ENCODE results near the gene CLEC2B.

Gene CLEC2B

DNA sequence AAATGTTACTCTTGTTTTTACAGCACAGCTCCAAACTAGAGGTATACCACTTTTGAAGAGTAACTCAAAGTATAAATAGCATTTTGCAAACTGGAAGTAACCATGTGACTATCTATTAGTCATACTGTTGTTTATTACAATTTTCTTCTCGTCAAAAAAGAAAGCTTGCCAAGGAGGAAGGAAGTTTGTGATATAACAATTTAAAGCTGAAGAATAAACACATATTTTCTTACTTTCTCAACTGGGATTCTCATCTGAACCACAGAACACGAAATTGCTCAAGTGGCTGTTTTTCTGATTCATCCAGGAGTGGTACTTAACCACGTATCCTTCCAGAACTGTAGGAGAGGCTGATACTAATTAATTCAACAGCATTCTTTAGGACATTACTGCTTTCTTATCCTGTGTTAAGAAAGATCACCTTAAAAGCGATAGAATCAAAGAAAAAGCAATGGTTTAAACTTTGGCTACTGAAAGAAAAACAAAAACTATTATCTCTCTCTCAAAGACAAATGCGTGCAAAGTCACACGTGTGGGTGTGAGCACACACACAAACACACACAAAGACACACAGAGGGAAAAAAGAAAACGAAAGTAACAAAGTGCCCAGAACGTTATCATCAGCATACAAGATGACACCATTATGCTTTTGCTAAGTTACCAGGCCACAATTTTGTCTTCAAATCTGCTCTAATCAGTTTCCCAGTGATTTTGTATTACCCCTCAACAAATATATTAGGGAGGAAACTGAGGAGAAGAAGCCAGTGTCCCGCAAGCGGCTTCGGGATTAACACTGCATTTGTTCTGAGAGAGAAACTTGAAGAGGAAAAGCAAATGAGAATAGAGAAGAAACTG is at the start of gene CLEC2B:
Gene CLEC2B, minus strand, starts transcription at position 48 of the 855 bp plus-strand sequence.
- peak; percentile 65 for ATAC-seq
- H3K27me3 Mint-ChIP-seq: peaks cover 11% of the 10 kb centered on the region
- H3K4me1 Mint-ChIP-seq: peaks cover 23% of the 10 kb centered on the region
- H3K9me3 Mint-ChIP-seq: no peaks in the 10 kb centered on the region
- H3K27ac Mint-ChIP-seq: peak within 1 kb of the TSS; percentile 88
- H3K36me3 Mint-ChIP-seq: no peaks in the 10 kb centered on the region
- peak within 1 kb of the TSS; percentile 79 for H3K4me3 Mint-ChIP-seq

GRCh38 chr12:9911708-9912107 is 42.6 kb upstream of the CLEC2B start:
- peaks cover 22% of the 10 kb centered on the region for H3K27me3 Mint-ChIP-seq
- H3K4me3 Mint-ChIP-seq: no peak overlapping the region
- peaks cover 19% of the 10 kb centered on the region for H3K9me3 Mint-ChIP-seq
- H3K36me3 Mint-ChIP-seq: peaks cover 5% of the 10 kb centered on the region
- peaks cover 4% of the 10 kb centered on the region for H3K4me1 Mint-ChIP-seq
- no peak for ATAC-seq
- no peak overlapping the region for H3K27ac Mint-ChIP-seq

DNA sequence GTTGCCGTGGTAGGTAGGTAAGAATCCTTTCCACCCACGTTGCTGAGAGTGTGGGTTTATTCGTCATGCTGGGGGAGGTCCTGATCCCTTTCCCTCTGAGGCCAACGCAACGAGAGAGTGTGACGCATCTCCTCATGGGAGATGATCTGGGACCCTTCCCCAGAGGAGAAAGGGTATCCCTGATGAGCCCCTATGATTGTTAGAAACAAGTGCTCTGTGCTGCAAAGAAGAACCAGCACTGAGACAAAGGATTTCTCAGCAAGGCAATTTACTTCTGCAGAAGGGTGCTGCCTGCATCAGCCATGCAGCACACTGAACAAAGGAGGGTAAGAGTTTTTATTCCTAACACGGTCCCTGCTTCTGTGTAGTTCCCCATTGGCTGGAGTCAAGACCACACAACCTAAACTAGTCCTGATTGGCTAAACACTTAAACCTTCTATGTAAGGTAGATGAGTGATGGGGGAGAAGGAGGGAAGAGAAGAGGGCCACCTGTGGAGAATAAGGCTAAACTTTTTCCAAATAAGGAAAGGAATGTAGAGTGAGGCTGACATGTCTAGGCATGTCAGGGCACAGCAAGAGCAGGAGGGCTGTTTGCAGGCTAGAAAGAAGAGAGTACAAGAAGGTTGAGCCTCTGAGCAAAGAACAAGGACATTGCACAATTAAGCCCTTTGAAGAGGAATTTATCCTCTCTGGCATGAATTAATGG is 41.7 kb upstream of the CLEC2B start:
- ATAC-seq: no peak
- Mint-ChIP-seq H3K4me3 (no peak overlapping the region), H3K4me1 (peaks cover 9% of the 10 kb centered on the region), H3K36me3 (peaks cover 5% of the 10 kb centered on the region), H3K27ac (no peak overlapping the region), H3K9me3 (peaks cover 19% of the 10 kb centered on the region), H3K27me3 (peaks cover 22% of the 10 kb centered on the region)

GRCh38 chr12:9909724-9910123 is 40.6 kb upstream of the CLEC2B start:
- Mint-ChIP-seq H3K27ac (no peak overlapping the region), H3K4me3 (no peak overlapping the region), H3K27me3 (peaks cover 20% of the 10 kb centered on the region), H3K9me3 (peaks cover 19% of the 10 kb centered on the region), H3K4me1 (peaks cover 9% of the 10 kb centered on the region), H3K36me3 (peaks cover 5% of the 10 kb centered on the region)
- no peak for ATAC-seq

- Mint-ChIP-seq H3K27me3 (peaks cover 9% of the 10 kb centered on the region), H3K4me3 (no peak overlapping the region), H3K27ac (no peak overlapping the region), H3K4me1 (peaks cover 9% of the 10 kb centered on the region), H3K36me3 (peaks cover 5% of the 10 kb centered on the region), H3K9me3 (peaks cover 24% of the 10 kb centered on the region)
- ATAC-seq: no peak
Measured at GRCh38 chr12:9908350-9908749, 39.2 kb upstream of the CLEC2B start.

DNA sequence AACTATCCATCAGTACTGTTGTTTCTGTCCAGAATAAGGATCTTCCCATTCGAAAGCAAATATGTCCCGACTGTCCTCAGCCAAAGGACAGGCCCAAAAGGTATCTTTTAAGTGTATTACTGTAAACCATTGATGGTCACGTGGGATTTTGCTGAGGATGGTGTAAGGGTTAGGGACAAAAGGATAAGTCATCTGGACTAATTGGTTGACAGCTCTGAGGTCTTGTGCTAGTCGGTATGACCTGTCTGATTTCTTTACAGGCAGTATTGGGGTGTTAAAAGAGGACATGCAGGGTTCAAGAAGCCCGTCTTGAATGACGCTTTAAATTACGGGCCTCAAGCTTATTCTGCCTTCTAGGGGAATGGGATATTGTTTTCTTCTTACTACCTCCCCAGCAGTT is 38.6 kb upstream of the CLEC2B start:
- Mint-ChIP-seq H3K36me3 (peaks cover 5% of the 10 kb centered on the region), H3K9me3 (peaks cover 24% of the 10 kb centered on the region)

GRCh38 chr12:9906873-9907272 is 37.7 kb upstream of the CLEC2B start:
- Mint-ChIP-seq H3K4me3 (no peak overlapping the region), H3K9me3 (peaks cover 23% of the 10 kb centered on the region), H3K27me3 (no peaks in the 10 kb centered on the region), H3K4me1 (peaks cover 9% of the 10 kb centered on the region), H3K27ac (no peak overlapping the region), H3K36me3 (peaks cover 5% of the 10 kb centered on the region)
- ATAC-seq: peak; percentile 83

More for the DNA sequence above, 38.6 kb upstream of the CLEC2B start:
- Mint-ChIP-seq H3K4me1 (peaks cover 9% of the 10 kb centered on the region), H3K27me3 (peaks cover 5% of the 10 kb centered on the region), H3K4me3 (no peak overlapping the region), H3K27ac (no peak overlapping the region)
- ATAC-seq: no peak

GRCh38 chr12:9902539-9903228 is 33.5 kb upstream of the CLEC2B start:
- H3K4me1 Mint-ChIP-seq: peaks cover 9% of the 10 kb centered on the region
- no peak overlapping the region for H3K27ac Mint-ChIP-seq
- H3K36me3 Mint-ChIP-seq: no peaks in the 10 kb centered on the region
- no peak for ATAC-seq
- H3K9me3 Mint-ChIP-seq: peaks cover 12% of the 10 kb centered on the region
- H3K4me3 Mint-ChIP-seq: no peak overlapping the region
- peaks cover 20% of the 10 kb centered on the region for H3K27me3 Mint-ChIP-seq

DNA sequence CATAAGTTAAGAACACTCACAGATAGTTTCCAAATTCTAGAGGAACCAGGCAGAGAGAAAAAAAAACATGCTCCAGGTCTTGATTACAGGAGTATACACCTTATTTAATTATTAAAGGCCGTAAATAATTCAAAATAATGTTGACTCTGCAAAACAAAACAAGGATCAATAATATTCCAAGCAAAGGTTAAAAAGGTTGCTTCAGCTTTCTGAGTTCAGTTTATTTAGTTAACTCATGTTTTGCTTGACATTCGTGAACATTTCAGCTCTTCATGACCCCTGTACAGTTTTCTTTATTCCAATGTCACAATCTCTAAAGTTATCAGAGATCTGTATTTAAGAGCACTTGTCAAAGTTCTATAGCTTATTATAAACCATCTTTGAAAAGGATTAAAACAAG is 31.8 kb upstream of the CLEC2B start:
- Mint-ChIP-seq H3K4me3 (no peak overlapping the region), H3K27me3 (peaks cover 24% of the 10 kb centered on the region), H3K9me3 (peaks cover 12% of the 10 kb centered on the region), H3K36me3 (no peaks in the 10 kb centered on the region), H3K4me1 (no peaks in the 10 kb centered on the region), H3K27ac (no peak overlapping the region)
- ATAC-seq: no peak

- peaks cover 10% of the 10 kb centered on the region for H3K9me3 Mint-ChIP-seq
- no peak overlapping the region for H3K4me3 Mint-ChIP-seq
- no peaks in the 10 kb centered on the region for H3K36me3 Mint-ChIP-seq
- ATAC-seq: no peak
- H3K27ac Mint-ChIP-seq: no peak overlapping the region
- H3K4me1 Mint-ChIP-seq: peaks cover 1% of the 10 kb centered on the region
- peaks cover 27% of the 10 kb centered on the region for H3K27me3 Mint-ChIP-seq
Measured at GRCh38 chr12:9899209-9899608, 30.1 kb upstream of the CLEC2B start.

GRCh38 chr12:9897535-9897934 is 28.4 kb upstream of the CLEC2B start:
- peaks cover 3% of the 10 kb centered on the region for H3K9me3 Mint-ChIP-seq
- H3K4me3 Mint-ChIP-seq: no peak overlapping the region
- no peaks in the 10 kb centered on the region for H3K36me3 Mint-ChIP-seq
- peaks cover 34% of the 10 kb centered on the region for H3K27me3 Mint-ChIP-seq
- ATAC-seq: no peak
- peaks cover 7% of the 10 kb centered on the region for H3K4me1 Mint-ChIP-seq
- H3K27ac Mint-ChIP-seq: no peak overlapping the region

DNA sequence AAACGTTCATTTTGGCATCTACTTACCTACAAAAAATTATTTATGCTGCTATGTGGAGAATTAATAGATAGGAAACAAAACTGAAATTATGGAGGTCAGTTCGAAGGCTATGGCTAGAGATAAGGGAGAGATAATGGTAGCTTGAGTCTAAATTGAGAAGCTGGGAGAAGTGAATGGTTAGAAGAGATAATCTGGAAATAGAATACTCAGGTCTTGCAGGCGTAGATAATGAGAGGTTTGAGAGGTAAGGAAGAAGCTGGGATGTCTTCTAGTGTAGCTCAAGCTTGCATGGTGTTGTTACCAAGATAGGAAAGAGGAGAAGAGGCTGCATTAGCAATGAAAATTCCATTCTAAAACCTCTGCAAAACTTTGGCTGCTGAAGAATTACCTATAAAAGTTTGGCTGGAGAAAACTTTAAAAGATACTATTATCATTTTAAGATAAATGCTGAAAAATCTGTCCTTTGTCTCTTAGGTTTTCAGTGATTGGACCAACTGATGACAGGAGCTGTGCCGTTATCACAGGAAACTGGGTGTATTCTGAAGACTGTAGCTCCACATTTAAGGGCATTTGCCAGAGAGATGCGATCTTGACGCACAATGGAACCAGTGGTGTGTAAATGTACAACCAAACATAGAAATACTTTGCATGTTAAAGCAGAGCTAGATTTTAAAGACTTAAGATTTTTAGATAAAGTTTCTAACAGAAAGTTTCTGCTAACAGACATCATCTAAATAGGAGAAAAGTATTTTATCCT is 26.2 kb upstream of the CLEC2B start:
- no peaks in the 10 kb centered on the region for H3K36me3 Mint-ChIP-seq
- no peak overlapping the region for H3K4me3 Mint-ChIP-seq
- H3K27me3 Mint-ChIP-seq: peaks cover 34% of the 10 kb centered on the region
- H3K27ac Mint-ChIP-seq: no peak overlapping the region
- H3K9me3 Mint-ChIP-seq: no peaks in the 10 kb centered on the region
- no peak for ATAC-seq
- peaks cover 7% of the 10 kb centered on the region for H3K4me1 Mint-ChIP-seq

- peaks cover 1% of the 10 kb centered on the region for H3K4me1 Mint-ChIP-seq
- no peak overlapping the region for H3K4me3 Mint-ChIP-seq
- no peak for ATAC-seq
- H3K9me3 Mint-ChIP-seq: no peaks in the 10 kb centered on the region
- no peak overlapping the region for H3K27ac Mint-ChIP-seq
- no peaks in the 10 kb centered on the region for H3K36me3 Mint-ChIP-seq
- H3K27me3 Mint-ChIP-seq: peaks cover 3% of the 10 kb centered on the region
Measured at GRCh38 chr12:9888665-9889273, 19.6 kb upstream of the CLEC2B start.

DNA sequence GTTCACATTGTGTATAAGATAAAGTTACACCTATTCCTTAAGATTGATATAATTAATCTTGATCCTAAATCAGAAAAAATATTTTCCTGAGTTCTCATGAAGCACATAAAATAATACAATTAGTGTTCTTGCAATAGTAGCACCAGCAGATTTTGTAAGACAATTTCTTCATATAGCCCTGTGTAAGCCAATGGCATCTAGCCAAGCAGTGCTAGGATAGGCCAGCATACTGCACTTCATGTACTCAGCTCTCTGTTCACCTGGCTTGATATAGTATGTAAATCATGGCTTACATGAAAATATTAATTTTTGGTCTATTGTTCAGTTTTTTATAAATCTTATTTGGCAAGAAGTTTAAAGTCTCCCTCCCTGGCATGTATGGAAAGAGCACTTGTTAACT is 14.0 kb upstream of the CLEC2B start:
- H3K27me3 Mint-ChIP-seq: no peaks in the 10 kb centered on the region
- H3K36me3 Mint-ChIP-seq: no peaks in the 10 kb centered on the region
- H3K4me3 Mint-ChIP-seq: no peak overlapping the region
- no peak overlapping the region for H3K27ac Mint-ChIP-seq
- H3K9me3 Mint-ChIP-seq: no peaks in the 10 kb centered on the region
- no peaks in the 10 kb centered on the region for H3K4me1 Mint-ChIP-seq
- no peak for ATAC-seq

All from stimulated activated memory B cell treated with anti-CD40 and anti-IgM and Interleukin-4, amounts not matched to agents 10 μg/mL and 1 μg/mL and 100 μg/mL, for 72 hours (primary cell).